ENCODE results near the gene KCTD7.
"Not testable (repeated sequence)": the region's sequence is repeated elsewhere in the genome, so short reads cannot be mapped to it uniquely, and the experiment has no call there.

The KCTD7 gene

GRCh38 chr7:66681491-66682349 lies 53.0 kb downstream of the KCTD7 start:
- DNase-seq (ENCODE audit: low read depth in 2 of 3, low spot score in 2 of 3) = peak; percentile 82 to 95 (median 94)

- DNase-seq (ENCODE audit: low read depth in 2 of 3, low spot score in 2 of 3) = no peak
These were observed 53.8 kb downstream of the KCTD7 start for GRCh38 chr7:66682350-66683093.

GRCh38 chr7:66683094-66683769 lies 54.6 kb downstream of the KCTD7 start:
- DNase-seq (ENCODE audit: low read depth in 2 of 3, low spot score in 2 of 3) = not testable (repeated sequence)

GRCh38 chr7:66683770-66684123 lies 55.1 kb downstream of the KCTD7 start:
- DNase-seq (ENCODE audit: low read depth in 2 of 3, low spot score in 2 of 3) = no peak

- DNase-seq (ENCODE audit: low read depth in 2 of 3, low spot score in 2 of 3) = not testable (repeated sequence)
These were observed 57.0 kb downstream of the KCTD7 start for GRCh38 chr7:66685663-66686062.

- DNase-seq (ENCODE audit: low read depth in 2 of 3, low spot score in 2 of 3) = no peak
These were observed 58.5 kb downstream of the KCTD7 start for GRCh38 chr7:66687186-66687585.

- DNase-seq (ENCODE audit: low read depth in 2 of 3, low spot score in 2 of 3) = not testable (repeated sequence)
These were observed 59.0 kb downstream of the KCTD7 start for GRCh38 chr7:66687672-66688071.

- no peak for DNase-seq (ENCODE audit: low read depth in 2 of 3, low spot score in 2 of 3)
These were observed 60.4 kb downstream of the KCTD7 start for GRCh38 chr7:66689081-66689480.

- no peak for DNase-seq (ENCODE audit: low read depth in 2 of 3, low spot score in 2 of 3)
These were observed 64.7 kb downstream of the KCTD7 start for GRCh38 chr7:66693331-66693730.
